ENCODE data around the gene ELMO2. TPM values are rescaled to one million over a fixed set of nuclear protein-coding genes. Genes with fewer than 3 reads are reported as not detected.

ELMO2 gene
- total RNA-seq, 6 donors from 2014 or later = 36.4 to 103 (median 46.3) TPM

- peaks cover 70 to 78% (median 74%) of the 10 kb centered on the region in 4 donors for H3K4me1 ChIP-seq
- no peaks in the 10 kb centered on the region for H3K9me3 ChIP-seq
- H3K27me3 ChIP-seq = no peaks in the 10 kb centered on the region
- 16 to 25% methylated on average over 2 of the region's 2 CpGs for WGBS, 2 donors
- no peak for ATAC-seq (ENCODE audit: low FRiP score in 2 of 2)
- H3K27ac ChIP-seq = peak overlapping the region; percentile 83 to 96 (median 88)
- peak overlapping the region in 1 of 4 donors; percentile 7 for H3K4me3 ChIP-seq
- TF ChIP-seq CTCF (IDR thresholded peaks at IDR 0.05) (no peak), POLR2A (IDR thresholded peaks at IDR 0.05) (no peak), EP300 (IDR thresholded peaks at IDR 0.05) (no peak), POLR2AphosphoS5 (IDR thresholded peaks at IDR 0.05) (no peak)
- peaks cover 0 to 8% (median 0%) of the 10 kb centered on the region in 4 donors for H3K36me3 ChIP-seq
- no peak for DNase-seq
Measured at GRCh38 chr20:46401478-46401860, 4.9 kb downstream of the ELMO2 start.

- Histone ChIP-seq H3K27ac (peak overlapping the region; percentile 83 to 96 (median 88)), H3K9me3 (no peaks in the 10 kb centered on the region), H3K27me3 (no peaks in the 10 kb centered on the region), H3K36me3 (peaks cover 0 to 10% (median 0%) of the 10 kb centered on the region in 4 donors), H3K4me3 (peak overlapping the region in 2 of 4 donors; percentile 7 to 10), H3K4me1 (peaks cover 70 to 78% (median 75%) of the 10 kb centered on the region in 4 donors)
- no peak for DNase-seq
- ATAC-seq (ENCODE audit: low FRiP score in 2 of 2) = peak in 1 of 2 donors; percentile 42
- no peak for TF ChIP-seq POLR2AphosphoS5 (IDR thresholded peaks at IDR 0.05)
- peak in 1 of 4 donors; percentile 12 for TF ChIP-seq POLR2A (IDR thresholded peaks at IDR 0.05)
- TF ChIP-seq EP300 (IDR thresholded peaks at IDR 0.05) = peak in 1 of 4 donors; percentile 26
- no peak for TF ChIP-seq CTCF (IDR thresholded peaks at IDR 0.05)
- WGBS, 2 donors = 7% methylated on average over 6 of the region's 6 CpGs
Measured at GRCh38 chr20:46400828-46401477, 5.5 kb downstream of the ELMO2 start.

GRCh38 chr20:46400253-46400652 lies 6.2 kb downstream of the ELMO2 start:
- Histone ChIP-seq H3K4me3 (peak overlapping the region in 2 of 4 donors; percentile 7 to 10), H3K27me3 (no peaks in the 10 kb centered on the region), H3K9me3 (no peaks in the 10 kb centered on the region), H3K36me3 (peaks cover 0 to 12% (median 0%) of the 10 kb centered on the region in 4 donors), H3K4me1 (peaks cover 66 to 78% (median 75%) of the 10 kb centered on the region in 4 donors), H3K27ac (peak overlapping the region; percentile 83 to 96 (median 88))
- 6 to 9% methylated on average over 4 of the region's 4 CpGs for WGBS, 2 donors
- peak; percentile 85 to 89 for ATAC-seq (ENCODE audit: low FRiP score in 2 of 2)
- TF ChIP-seq POLR2AphosphoS5 (IDR thresholded peaks at IDR 0.05) = peak; percentile 35 to 45
- TF ChIP-seq POLR2A (IDR thresholded peaks at IDR 0.05) = peak in 2 of 4 donors; percentile 25 to 34
- TF ChIP-seq EP300 (IDR thresholded peaks at IDR 0.05) = peak in 1 of 4 donors; percentile 28
- TF ChIP-seq CTCF (IDR thresholded peaks at IDR 0.05) = peak in 3 of 6 experiments; percentile 10 to 20 (median 12)
- peak in 1 of 2 donors; percentile 69 for DNase-seq

- no peak for TF ChIP-seq EP300 (IDR thresholded peaks at IDR 0.05)
- no peak for TF ChIP-seq CTCF (IDR thresholded peaks at IDR 0.05)
- peak in 1 of 2 donors; percentile 44 for TF ChIP-seq POLR2AphosphoS5 (IDR thresholded peaks at IDR 0.05)
- TF ChIP-seq POLR2A (IDR thresholded peaks at IDR 0.05) = peak in 1 of 4 donors; percentile 20
- H3K27ac ChIP-seq = peak overlapping the region; percentile 83 to 96 (median 88)
- peak; percentile 45 to 70 for ATAC-seq (ENCODE audit: low FRiP score in 2 of 2)
- no peak overlapping the region for H3K4me3 ChIP-seq
- H3K9me3 ChIP-seq = no peaks in the 10 kb centered on the region
- peaks cover 65 to 78% (median 75%) of the 10 kb centered on the region in 4 donors for H3K4me1 ChIP-seq
- H3K36me3 ChIP-seq = peaks cover 0 to 13% (median under 1%) of the 10 kb centered on the region in 4 donors
- WGBS, 2 donors = 9 to 26% methylated on average over 3 of the region's 3 CpGs
- H3K27me3 ChIP-seq = no peaks in the 10 kb centered on the region
- DNase-seq = peak in 1 of 2 donors; percentile 33
Measured at GRCh38 chr20:46399401-46399800, 7.0 kb downstream of the ELMO2 start.

Data from upper lobe of left lung (tissue), 6 donors.